GM18505 (cell line): ENCODE data around the gene SOSTDC1.
A peak's percentile ranks its signal among the peaks of the same experiment; 100 is the strongest.

Experiments used
- ATAC-seq: cut with Tn5 transposase; IDR thresholded peaks from one replicate; pipeline ENCODE4 v1.9.1; 2021; ENCODE audit not compliant: unreplicated experiment
- POLR2A ChIP-seq: IDR thresholded peaks from 4 replicates; pipeline ENCODE4 v1.6.1; 2011; ENCODE audit warnings: borderline replicate concordance; ENCODE audit not compliant: insufficient read depth, insufficient read length; ENCODE audit errors: extremely low read depth

SOSTDC1 gene

GRCh38 chr7:16438988-16439387 lies 26.6 kb downstream of the SOSTDC1 start:
- no peak for TF ChIP-seq POLR2A
- ATAC-seq = no peak

GRCh38 chr7:16436306-16436705 lies 29.2 kb downstream of the SOSTDC1 start:
- no peak for ATAC-seq
- TF ChIP-seq POLR2A = no peak

- no peak for TF ChIP-seq POLR2A
- no peak for ATAC-seq
These were observed 31.9 kb downstream of the SOSTDC1 start for GRCh38 chr7:16433568-16434122.

- TF ChIP-seq POLR2A = no peak
- ATAC-seq = no peak
These were observed 33.2 kb downstream of the SOSTDC1 start for GRCh38 chr7:16432425-16432731.

- ATAC-seq = peak; percentile 76
- TF ChIP-seq POLR2A = no peak
These were observed 33.7 kb downstream of the SOSTDC1 start for GRCh38 chr7:16431646-16432424.

GRCh38 chr7:16430133-16430532 lies 35.4 kb downstream of the SOSTDC1 start:
- TF ChIP-seq POLR2A = no peak
- ATAC-seq = no peak

- no peak for ATAC-seq
- TF ChIP-seq POLR2A = no peak
These were observed 36.9 kb downstream of the SOSTDC1 start for GRCh38 chr7:16428672-16429071.

GRCh38 chr7:16428182-16428581 lies 37.4 kb downstream of the SOSTDC1 start:
- no peak for TF ChIP-seq POLR2A
- no peak for ATAC-seq

- TF ChIP-seq POLR2A = no peak
- ATAC-seq = no peak
These were observed 41.8 kb downstream of the SOSTDC1 start for GRCh38 chr7:16423761-16424160.

- ATAC-seq = no peak
- no peak for TF ChIP-seq POLR2A
These were observed 42.6 kb downstream of the SOSTDC1 start for GRCh38 chr7:16422917-16423316.

GRCh38 chr7:16422103-16422435 lies 43.5 kb downstream of the SOSTDC1 start:
- TF ChIP-seq POLR2A = no peak

GRCh38 chr7:16421333-16422102 lies 44.0 kb downstream of the SOSTDC1 start, which contains the start of gene CRPPA:
TSS of gene CRPPA (minus strand) at chr7:16421538. CDS start at chr7:16421322, 216 bp downstream.
- no peak for TF ChIP-seq POLR2A
- peak; percentile 35 for ATAC-seq

More at GRCh38 chr7:16422103-16422435, 43.5 kb downstream of the SOSTDC1 start:
- ATAC-seq = no peak

GRCh38 chr7:16420649-16421332 lies 44.7 kb downstream of the SOSTDC1 start:
- ATAC-seq = peak; percentile 89
- peak; percentile 64 for TF ChIP-seq POLR2A

GRCh38 chr7:16420329-16420648 lies 45.2 kb downstream of the SOSTDC1 start:
- ATAC-seq = peak; percentile 0
- TF ChIP-seq POLR2A = no peak

- ATAC-seq = no peak
- no peak for TF ChIP-seq POLR2A
These were observed 45.7 kb downstream of the SOSTDC1 start for GRCh38 chr7:16419859-16420258.
